ENCODE measurements around the gene IL12RB1.
"Not testable (repeated sequence)": the region's sequence is repeated elsewhere in the genome, so short reads cannot be mapped to it uniquely, and the experiment has no call there.

IL12RB1 gene

DNA sequence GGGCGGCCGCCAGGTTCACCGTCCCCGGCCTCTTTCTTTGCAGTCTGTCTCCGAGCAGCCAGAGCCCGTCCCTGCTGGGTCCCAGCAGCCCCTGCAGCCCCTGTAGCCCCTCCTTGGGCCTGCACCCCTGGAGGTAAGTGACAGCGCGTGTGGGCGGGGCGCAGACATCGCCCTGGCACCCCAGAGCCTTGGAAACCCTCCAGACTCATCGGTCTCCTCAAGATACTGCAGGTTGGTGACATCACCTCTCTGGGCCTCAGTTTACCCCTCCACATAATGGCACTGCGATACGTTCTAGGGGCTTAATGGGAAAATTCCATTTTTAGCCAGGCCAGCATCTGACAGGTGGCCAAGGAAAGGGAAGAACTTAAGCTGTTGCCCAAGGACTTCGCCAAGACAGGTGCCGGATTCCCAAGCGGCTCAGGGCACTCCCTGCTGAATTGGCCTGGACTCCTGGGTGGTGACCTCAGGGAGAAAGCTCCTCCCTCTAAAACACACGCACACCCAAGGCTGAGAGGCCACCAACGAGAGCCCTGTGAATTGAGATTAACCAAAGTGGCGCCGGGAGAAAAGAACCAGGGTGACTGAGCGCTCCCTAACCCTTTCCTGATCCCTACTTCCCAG lies 24.0 kb upstream of the IL12RB1 start:
- DNase-seq (ENCODE audit: low spot score), result no peak

DNA sequence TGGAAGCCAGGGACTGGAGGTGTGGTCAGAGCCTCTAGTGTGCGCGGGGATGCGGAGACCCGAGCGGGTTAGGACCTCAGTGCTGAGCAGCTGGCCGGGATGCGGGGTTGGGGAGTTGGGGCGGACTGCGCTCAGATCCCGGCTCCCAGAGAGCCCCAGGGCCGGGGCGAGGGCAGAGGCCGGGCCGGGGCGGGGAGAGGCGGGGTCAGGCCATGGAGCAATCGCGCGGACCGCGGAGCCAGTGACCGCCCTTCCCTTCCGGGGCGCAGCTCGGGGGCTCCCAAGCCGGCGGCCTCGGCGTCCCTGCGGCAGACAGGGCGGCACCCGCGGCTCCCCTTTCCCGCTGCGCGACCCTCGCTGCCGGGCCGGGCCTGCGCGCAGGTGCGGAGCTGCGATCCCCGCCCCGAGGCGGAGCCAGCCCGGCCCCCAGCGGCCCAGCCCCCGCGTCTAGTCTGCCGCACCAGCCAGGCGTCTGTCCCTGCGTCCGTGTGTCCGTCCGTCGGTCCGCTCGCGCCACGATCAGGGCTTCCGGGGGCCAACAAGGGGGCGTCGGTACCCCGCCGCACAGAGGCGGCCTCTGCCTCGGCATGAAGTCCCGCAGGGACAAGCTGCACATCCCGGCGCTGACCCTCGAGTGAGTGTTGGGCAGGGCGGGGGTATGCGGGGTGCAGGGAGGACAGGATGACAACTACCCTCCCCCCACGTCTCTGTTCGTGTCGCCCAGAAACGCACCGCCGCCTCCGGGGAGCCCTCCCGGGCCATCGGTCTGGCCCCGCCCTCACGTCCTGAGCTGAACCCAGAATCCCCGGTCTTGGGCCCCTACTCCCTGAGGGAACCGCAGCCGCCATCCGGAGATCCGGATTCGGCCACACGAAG lies 23.2 kb upstream of the IL12RB1 start:
- DNase-seq (ENCODE audit: low spot score), result peak; percentile 65

DNA sequence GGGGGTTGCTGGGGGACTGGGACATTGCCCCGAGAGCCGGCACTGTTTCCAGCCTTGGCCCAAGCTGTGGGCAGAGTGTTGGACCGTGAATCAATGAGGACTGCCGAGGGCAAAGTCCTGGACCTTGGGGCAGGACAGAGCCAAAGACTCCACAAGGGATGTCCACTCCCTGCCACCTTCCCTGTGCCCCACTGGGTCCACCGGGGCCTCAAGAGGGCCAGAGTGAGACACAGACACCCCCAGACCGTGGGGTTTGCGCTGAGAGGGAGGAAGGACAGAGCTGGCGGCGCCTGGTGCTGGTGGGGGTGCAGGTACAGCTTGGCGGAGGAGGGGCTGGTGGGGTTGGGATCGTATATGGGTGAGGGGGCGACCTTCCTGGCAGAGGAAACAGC lies 22.6 kb upstream of the IL12RB1 start:
- no peak for DNase-seq (ENCODE audit: low spot score)

DNA sequence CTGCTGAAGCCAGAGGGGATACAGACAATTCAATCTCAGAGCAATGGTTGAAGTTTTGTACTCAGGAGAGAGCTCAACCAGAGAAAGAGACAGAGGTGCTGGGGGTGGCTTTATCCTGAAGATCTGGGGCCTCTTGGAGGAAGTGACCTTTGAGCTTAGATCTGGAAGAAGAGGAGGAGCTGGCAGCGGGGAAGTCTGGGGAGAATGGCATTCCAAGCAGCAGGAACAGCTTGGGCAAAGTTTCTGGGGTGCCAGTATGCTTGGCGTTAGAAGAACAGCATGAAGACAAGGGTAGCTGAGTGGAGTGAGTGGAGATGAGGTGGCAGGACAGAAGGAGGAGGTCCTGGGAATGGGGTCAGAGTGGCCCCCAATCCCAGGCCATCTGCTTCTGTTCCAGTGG lies 22.2 kb upstream of the IL12RB1 start:
- DNase-seq (ENCODE audit: low spot score), result no peak

DNA sequence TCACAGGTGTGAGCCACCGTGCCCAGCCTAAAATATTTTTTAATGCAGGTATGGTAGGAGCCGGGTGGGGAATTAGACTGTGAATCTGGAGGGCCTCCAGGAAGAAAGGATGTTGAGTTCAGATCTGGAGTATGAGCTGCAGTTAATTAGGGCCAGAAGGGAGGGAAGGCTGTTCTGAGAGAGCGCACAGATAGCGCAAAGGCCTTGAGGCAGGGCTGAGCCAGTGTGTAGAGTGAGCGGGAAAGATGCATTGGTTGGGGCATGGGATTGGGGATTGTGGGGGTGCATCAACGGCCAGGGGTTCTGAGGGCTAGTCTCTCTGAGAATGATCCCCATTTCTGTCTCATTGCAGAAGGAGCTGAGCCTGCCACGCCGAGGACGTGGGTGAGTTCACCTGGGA lies 20.5 kb upstream of the IL12RB1 start:
- DNase-seq (ENCODE audit: low spot score), result no peak

DNA sequence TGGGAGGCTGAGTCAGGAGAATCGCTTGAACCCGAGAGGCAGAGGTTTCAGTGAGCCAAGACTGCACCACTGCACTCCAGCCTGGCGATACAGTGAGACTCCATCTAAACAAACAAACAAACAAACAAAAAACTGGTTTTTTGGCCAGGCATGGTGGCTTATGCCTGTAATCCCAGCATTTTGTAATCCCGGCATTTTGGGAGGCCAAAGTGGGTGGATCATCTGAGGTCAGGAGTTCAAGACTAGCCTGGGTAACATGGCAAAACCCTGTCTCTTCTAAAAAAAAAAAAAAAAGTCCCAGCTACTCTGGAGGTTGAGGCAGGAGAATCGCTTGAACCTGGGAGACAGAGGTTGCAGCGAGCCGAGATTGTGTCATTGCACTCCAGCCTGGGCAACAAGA lies 18.5 kb upstream of the IL12RB1 start:
- DNase-seq (ENCODE audit: low spot score), result not testable (repeated sequence)

DNA sequence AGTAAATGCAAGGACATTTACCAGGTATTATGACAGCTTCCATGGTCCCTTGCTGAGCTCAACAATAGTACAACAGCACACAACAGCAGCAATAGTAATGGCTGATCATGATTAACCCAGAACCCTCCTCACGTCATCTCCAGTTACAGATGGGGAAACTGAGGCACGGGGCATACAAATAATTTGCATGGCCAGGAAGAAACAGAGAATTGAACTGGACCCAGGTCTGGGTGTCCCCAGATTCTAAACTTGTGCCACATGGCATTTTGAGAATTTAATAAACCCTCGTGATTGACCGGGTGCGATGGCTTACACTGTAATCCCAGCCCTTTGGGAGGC lies 18.0 kb upstream of the IL12RB1 start:
- DNase-seq (ENCODE audit: low spot score), result no peak

DNA sequence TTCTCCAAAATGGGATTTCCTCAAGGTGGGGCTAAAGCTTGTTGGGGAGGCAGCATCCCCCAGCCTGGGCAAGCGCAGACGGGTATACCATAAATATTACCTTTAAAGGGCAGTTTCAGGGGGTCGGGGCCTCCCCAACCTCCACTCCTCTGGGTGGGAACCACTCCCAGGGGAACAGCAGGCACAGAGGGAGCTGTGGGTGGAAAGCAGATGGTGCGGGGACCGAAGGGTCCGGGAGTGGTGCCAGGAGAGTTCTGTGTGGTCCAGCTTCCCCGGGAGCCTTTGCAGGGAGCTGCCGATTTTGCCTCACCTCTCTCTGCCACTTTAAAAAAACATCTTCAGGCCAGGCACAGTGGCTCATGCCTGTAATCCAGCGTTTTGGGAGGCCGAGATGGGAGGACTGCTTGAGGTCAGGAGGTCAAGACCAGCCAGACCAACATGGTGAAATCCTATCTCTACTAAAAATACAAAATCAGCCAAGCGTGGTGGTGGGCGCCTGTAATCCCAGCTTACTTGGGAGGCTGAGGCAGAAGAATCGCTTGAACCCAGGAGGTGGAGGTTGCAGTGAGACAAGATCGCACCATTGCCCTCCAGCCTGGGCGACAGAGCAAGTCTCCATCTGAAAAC lies 16.3 kb upstream of the IL12RB1 start:
- DNase-seq (ENCODE audit: low spot score), result no peak

DNA sequence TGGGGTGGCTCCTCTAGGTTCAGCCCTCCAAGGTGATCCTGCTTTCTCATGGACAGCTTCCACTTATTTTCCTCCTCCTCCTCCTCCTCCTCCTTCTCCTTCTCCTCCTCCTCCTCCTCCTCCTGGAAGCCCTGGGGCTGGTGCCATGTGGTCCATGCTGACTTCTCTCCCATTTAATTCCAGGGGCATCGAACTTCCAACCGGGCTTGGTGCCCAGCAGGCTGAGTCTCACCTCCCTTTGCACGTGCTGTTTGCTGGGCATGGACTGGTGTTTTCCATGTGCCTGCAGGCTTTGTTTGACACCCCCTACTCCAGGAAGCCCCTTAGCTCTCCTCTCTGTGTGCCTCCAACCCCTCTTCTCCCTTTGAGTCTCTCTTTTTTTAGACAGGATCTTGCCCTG lies 14.5 kb upstream of the IL12RB1 start:
- no peak for DNase-seq (ENCODE audit: low spot score)

DNA sequence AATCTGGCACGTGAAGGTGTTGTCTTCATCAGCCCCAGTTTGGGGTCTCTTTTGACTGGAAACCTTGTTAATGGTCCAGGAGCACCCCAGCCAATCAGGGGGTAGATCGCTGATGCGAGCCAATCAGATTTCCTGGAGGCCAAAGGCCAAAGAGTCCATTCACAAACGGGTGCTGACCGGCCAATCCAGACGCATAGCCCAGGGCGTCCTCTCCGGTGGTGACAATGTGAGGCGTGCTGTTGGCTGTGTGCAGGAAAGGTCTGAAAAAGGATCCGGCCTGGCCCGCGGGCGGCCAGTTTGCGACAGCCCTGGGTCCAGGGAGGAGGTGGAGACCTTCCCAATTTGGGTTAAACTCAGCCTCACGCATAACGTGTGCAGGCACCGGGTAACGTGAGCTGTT lies 14.0 kb upstream of the IL12RB1 start:
- no peak for DNase-seq (ENCODE audit: low spot score)

DNA sequence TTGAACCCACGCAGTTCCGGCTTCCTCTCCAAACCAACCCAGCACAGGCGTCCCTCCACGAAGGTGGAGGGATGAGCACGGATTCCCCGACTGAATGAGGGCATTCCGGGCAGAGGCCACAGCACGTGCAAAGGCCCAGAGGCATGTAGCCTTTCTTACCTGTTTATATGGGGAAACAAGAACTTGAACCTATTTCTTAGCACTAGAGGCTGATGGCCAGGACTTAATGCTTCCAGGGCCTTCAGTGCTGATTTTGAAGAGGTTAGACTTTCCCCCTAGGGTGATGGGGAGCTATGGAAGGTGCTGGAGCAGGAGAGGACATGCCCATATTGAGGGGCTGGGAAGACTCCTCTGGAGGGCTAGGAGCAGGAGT lies 12.9 kb upstream of the IL12RB1 start:
- no peak for DNase-seq (ENCODE audit: low spot score)

DNA sequence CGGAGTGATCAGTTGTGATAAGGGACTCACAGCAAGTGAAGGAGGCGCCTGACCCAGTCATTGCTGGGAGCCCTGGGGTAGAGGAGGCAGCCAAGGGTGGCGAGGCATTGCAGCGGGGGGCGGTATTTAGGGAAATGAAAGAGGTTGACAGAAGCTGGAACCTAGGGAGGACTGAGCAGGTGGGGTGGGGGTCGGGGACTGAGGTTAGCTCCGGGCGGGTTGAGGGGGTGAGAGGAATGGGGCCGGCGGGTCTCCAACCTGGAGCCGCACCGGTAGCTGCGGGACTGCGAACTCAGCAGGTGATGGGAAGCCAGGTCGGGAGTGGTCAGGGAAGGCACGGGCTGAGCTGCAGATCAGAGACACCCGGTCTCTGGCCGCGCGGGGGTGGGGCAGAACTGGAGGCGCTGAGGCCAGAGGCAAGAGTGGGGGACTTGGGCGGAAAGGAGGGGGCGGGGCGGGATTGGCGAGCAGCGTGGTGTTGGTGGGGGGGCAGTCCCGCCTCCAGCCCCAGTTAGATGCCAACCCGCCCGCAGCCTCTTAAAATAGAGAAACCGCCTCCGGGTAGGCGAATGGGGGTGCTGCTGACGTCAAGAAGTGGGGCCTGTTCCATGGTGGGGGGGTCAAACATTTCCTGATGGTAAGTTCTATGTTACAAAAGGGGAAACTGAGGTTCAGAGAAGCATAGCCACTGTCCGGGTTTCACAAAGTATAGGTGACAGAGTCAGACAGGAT lies 12.3 kb upstream of the IL12RB1 start:
- DNase-seq (ENCODE audit: low spot score), result peak; percentile 86

DNA sequence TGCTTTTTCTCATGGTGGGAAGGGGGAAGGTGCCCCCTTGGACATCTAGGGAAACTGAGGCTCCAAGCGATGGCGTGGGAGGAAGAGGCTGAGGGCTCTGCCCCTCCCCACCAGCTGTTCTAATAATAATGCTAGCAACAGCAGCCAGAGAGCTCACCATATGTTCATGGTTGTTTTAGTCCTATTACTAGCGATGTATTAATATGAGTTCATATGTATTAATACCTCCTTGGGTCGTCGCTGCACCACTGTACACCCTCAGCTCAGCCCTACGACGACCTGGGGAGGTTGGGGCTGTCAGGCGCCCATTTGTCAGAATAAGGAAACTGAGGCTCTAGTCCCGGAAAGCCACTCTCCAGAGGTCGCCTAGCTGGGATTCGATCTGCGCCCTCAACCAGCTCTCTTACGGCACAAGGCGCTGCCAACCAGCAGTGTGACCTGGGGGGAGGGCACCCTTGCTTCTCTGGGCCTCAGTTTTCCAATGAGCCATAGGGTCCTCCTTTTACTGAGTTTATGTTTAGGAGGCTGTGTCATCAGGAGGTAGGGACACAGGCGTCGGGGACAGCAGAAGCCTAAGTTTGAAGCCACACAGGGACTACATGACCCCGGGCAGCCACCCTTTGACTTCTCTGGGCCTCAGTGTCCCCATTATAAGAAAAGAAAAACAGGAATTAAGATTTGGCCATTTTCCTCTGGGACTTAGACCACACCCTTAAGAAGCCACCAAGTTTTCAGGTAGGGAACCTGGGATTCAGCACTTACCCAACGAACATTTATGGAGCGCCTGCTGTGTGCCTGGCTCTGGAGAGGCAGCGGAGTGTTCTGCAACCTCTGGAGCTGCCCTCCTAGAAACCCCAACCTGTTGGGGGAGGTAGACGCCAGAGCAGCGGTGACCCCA lies 11.5 kb upstream of the IL12RB1 start:
- DNase-seq (ENCODE audit: low spot score), result no peak

DNA sequence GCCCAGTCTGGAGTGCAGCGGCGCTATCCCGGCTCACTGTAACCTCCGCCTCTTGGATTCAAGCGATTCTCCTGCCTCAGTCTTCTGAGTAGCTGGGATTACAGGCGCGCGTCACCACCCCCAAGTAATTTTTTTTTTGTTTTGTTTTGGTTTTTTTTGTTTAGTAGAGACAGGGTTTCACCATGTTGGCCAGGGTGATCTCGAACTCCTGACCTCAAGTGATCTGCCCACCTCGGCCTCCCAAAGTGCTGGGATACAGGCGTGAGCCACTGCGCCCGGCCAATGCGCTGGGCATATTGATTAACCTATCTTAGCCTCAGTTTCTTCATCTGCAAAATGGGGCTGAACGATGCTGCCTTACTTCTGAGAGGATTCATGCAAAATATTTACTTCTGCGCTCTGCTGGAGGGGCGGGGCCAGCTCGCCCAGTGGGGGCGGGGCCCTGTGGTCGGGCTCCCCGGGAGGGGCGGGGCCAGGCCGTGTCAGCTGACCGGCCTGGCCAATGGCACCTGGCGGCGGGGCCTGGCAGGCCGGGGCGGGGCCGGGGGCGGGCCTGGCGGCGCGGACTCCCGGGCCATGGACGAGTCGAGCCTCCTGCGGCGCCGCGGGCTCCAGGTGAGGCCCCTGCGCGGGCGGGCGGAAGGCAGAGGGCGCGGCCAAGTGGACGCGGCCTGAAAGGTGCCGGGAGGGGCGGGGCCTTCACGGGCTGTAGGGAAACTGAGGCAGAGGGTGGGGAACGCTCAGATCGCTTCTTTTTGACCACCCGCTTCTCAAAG lies 10.7 kb upstream of the IL12RB1 start, which contains the start of gene MAST3:
Gene MAST3 (plus strand): TSS at position 562 of the 776 bp plus-strand sequence. CDS start 15 bp downstream, at position 577.
- peak; percentile 96 for DNase-seq (ENCODE audit: low spot score)

DNA sequence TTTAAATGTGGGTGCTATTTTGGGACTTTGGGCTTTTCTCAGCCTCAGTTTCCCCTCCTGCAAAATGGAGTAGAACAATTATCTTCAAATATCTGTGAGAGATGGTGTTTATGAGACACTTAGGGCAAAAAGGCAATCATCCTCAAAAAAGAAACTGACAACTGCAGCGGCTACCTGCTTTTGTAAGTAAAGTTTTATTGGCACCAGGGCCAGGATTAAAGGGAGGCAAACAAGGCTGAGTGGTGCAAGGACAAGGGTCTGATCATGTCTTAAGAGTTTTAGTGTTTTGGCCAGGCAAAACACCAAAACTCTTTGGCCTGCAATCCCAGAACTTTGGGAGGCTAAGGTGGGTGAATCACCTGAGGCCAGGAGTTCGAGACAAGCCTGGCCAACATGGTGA lies 9.5 kb upstream of the IL12RB1 start:
- DNase-seq (ENCODE audit: low spot score), result no peak

DNA sequence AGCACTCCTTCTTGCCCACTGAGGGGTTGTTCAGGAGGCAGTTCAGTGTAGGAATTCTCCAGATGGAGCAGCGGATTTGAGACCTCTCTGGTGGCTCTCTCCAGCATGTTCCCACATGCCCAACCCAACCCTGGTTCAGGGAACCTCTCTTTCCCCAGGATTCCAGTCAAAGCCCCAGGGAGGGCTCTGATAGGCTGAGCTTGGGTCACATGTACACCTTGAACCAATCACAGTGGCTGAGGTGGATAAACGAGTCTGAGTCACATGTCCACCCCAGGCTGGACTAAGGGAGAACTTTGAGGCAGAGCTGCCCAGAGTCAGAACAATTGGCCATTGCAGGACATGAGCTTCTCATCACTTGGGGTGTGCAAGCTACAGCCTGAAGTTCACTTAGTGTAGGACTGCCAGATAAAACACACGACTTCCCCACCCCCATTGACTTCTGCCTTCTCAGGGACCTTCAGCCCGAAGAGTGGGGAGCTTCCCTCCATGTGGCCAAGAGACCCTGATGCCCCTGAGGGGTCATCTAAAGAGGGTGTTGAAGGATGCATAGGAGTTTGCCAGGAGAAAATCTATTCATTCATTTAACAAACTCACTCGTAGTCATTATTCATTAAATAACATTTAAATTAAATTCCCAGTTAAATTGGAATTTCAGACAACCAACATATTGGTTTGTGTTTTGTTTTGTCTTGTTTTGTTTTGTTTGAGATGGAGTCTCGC lies 6.9 kb upstream of the IL12RB1 start:
- no peak for DNase-seq (ENCODE audit: low spot score)

DNA sequence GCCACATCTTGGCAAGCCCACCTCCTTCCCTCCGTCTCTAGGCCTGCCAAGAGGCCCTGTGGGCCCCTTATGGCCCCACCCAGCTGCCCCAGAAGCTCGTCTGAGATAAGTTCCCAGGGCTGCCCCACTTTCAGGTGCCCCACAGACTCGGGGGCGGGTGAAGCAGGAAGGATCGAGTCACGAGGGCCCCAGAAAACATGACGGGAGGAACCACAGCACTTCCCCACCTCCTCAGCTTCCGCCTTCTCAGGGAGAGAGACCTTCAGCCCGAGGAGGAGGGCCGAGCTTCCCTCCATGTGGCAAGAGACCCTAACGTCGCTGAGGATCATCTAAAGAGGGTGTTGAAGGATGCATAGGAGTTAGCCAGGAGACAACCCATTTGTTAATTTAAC lies 4.5 kb upstream of the IL12RB1 start:
- DNase-seq (ENCODE audit: low spot score), result peak; percentile 63

DNA sequence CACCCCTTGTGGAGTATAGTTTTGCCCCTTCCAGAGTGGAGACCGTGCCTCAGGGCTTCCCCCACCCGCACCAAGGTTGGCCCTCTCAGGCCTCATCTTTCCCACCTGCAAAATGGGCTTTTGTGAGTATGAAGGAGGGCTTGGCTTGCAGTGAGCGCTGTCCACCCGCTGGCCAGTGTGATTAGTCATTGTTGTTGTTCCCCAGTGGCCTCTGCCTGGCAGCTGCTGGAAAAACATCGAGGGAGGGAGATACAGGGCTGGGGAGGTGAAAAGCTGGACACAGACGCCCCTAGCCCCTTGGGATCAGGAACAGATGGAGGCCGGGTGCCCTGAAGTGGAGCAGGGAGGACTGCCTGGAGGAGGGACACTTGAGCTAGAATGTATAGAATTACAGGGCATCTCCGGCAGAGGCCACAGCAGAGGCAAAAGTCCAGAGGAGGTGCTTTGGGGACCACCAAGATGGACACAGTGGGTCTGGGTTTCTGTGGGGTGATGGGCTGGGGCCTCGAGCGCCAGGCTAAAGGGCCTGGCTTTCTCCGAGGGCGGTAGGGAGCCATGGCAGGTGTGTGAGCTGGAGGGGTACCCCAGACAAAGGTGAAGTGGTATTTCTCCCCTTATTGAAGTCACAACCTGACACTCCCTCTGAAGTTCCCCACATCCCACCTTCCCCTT lies 3.9 kb upstream of the IL12RB1 start:
- no peak for DNase-seq (ENCODE audit: low spot score)

DNA sequence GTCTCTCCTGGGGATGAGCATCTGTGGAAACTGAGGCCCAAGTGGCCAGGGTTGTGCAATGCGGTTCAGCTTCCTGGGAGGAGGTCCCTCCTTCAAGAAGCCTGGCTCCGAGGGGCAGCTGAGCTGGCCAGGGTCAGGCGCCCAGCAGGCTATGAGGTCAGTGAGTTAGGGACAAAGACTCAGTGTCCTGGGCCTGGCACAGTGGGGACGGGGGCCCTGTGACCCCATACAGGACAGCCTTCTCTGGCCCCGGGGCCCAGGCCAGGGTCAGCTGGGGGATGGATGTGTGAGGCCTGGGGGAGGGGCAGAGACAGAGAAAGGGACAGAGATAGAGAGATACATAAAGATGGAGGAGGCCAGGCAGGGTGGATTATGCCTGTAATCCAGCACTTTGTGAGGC lies 3.0 kb upstream of the IL12RB1 start:
- DNase-seq (ENCODE audit: low spot score), result no peak
